Astrocyte of the spinal cord (primary cell): ENCODE results near the gene PKN3.

Experiments
- DNase-seq: peaks from one replicate; pipeline ENCODE4 v3.0.0; 2011; ENCODE audit warnings: low read depth, low spot score
- H3K4me3 ChIP-seq: 2 replicates; pipeline ENCODE4 v1.5.1; 2011; ENCODE audit warnings: low read depth, mild to moderate bottlenecking, low read length, moderate library complexity
- in situ Hi-C: cut with HindIII; loops from 2 replicates; pipeline ENCODE4 v1.10.0; 2017; ENCODE audit warnings: low sequenced_read_pairs
- TF ChIP-seq, protein P1 (sequence below): IDR thresholded peaks from 2 replicates; pipeline ENCODE4 v1.5.1; 2012; ENCODE audit warnings: low read depth, mild to moderate bottlenecking, low read length, inconsistent platforms

The PKN3 gene

DNA sequence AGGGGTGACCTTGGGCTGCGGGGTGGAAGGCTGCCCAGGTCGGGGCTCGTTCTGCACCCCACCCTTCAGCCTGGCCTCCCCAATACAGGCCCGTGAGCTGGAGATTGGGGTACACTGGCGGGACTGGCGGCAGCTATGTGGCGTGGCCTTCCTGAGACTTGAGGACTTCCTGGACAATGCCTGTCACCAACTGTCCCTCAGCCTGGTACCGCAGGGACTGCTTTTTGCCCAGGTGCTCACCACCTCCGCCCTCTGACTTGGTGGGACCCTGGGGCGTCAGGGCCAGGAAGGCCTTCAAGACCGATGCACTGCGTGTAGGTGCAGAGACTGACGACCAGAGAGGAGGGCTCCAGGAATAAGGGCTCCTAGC is 11.1 kb downstream of the PKN3 start:
- H3K4me3 ChIP-seq = no peak overlapping the region
- in situ Hi-C loops = no loop called here
- TF ChIP-seq, protein P1, sequence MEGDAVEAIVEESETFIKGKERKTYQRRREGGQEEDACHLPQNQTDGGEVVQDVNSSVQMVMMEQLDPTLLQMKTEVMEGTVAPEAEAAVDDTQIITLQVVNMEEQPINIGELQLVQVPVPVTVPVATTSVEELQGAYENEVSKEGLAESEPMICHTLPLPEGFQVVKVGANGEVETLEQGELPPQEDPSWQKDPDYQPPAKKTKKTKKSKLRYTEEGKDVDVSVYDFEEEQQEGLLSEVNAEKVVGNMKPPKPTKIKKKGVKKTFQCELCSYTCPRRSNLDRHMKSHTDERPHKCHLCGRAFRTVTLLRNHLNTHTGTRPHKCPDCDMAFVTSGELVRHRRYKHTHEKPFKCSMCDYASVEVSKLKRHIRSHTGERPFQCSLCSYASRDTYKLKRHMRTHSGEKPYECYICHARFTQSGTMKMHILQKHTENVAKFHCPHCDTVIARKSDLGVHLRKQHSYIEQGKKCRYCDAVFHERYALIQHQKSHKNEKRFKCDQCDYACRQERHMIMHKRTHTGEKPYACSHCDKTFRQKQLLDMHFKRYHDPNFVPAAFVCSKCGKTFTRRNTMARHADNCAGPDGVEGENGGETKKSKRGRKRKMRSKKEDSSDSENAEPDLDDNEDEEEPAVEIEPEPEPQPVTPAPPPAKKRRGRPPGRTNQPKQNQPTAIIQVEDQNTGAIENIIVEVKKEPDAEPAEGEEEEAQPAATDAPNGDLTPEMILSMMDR = no peak
- no peak for DNase-seq

DNA sequence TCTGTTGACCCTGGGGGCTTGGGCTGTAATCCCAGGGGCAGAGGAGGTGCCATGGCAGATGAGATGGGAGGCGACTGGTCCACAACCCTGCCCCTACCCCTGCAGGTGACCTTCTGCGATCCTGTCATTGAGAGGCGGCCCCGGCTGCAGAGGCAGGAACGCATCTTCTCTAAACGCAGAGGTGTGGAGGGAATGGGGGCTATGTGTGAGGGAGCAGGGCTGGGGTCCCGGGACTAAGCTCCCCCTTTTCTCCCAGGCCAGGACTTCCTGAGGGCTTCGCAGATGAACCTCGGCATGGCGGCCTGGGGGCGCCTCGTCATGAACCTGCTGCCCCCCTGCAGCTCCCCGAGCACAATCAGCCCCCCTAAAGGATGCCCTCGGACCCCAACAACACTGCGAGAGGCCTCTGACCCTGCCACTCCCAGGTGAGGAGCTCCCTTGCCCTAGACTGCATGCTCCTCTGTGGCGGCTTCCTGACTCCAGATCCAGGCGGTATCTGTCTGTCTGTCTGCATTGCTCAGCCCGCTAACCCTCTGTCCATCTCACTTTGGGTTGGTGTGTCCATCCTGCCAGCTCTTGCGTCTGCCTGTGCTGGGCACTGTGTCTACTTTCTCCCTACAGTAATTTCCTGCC is 11.8 kb downstream of the PKN3 start:
- in situ Hi-C loops = no loop called here
- no peak overlapping the region for H3K4me3 ChIP-seq
- no peak for DNase-seq
- TF ChIP-seq, protein P1 = no peak

DNA sequence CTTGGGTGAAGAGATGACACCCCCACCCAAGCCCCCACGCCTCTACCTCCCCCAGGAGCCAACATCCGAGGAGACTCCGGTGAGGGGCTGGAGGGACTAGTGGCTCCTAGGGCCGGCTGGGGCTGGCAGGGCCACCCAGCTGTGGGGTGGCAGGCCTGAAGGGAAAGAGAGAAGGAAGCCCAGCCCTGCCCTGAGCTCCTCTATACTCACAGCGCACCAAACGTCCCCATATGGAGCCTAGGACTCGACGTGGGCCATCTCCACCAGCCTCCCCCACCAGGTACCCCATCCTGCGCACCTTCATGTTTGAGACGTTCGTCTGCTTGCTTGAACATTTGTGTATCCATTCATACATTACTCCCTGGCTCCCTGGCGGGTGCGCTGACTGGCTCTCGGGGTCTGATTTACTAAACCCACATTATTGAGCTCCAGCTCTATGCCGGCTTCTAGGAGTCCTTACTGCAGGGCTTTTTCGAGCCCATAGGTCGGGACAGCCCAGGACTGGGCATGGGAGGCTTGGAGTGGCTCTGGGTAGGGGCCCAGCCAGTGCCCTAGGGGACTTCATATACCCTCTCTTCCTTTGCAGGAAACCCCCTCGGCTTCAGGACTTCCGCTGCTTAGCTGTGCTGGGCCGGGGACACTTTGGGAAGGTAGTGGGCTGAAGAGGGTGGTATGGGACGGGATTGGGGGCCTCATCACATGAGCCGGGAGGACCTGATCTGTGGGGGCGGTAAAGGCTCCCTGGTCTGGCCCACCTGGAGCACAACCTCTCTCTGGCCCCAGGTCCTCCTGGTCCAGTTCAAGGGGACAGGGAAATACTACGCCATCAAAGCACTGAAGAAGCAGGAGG is 12.5 kb downstream of the PKN3 start:
- TF ChIP-seq, protein P1 = no peak
- in situ Hi-C loops = no loop called here
- DNase-seq = no peak
- no peak overlapping the region for H3K4me3 ChIP-seq

DNA sequence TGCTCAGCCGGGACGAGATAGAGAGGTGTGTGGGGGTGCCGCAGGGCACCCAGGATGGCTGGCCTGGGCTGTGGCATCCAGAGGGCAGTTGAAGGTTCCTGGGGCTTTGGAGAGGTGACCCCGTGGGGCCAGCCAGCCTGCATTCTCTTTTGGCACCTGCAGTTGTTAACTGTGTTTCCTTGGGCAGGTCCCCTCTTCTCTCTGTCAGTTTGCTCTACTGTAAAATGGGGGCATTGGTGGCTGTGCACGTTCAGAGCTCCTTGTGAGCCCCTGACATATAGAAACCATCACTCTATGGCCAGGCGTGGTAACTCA is 13.1 kb downstream of the PKN3 start:
- in situ Hi-C loops = no loop called here
- TF ChIP-seq, protein P1 = no peak
- H3K4me3 ChIP-seq = no peak overlapping the region
- no peak for DNase-seq

DNA sequence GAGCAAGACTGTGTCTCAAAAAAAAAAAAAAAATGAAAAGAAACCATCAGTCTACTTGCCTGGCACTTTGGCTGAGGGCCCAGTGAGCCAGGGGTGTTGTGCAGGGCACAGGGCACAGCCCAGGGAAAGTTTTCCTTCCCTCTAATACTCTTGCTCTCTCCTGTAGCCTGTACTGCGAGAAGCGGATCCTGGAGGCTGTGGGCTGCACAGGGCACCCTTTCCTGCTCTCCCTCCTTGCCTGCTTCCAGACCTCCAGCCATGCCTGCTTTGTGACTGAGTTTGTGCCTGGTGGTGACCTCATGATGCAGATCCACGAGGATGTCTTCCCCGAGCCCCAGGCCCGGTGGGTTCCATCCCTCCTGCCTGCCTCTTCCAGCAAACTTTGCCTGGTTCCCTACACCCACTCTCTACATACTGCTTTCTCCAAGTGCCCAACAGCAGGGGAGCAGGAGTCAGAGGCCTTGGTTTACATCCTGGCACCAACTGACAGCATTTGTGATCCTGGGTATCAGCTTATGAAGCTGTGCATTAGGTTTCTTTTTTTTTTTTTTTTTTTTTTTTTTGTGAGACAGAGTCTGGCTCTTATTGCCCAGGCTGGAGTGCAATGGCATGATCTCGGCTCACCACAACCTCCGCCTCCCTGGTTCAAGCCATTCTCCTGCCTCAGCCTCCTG is 14.4 kb downstream of the PKN3 start:
- H3K4me3 ChIP-seq = no peak overlapping the region
- DNase-seq = no peak
- in situ Hi-C loops = no loop called here
- TF ChIP-seq, protein P1 = no peak

DNA sequence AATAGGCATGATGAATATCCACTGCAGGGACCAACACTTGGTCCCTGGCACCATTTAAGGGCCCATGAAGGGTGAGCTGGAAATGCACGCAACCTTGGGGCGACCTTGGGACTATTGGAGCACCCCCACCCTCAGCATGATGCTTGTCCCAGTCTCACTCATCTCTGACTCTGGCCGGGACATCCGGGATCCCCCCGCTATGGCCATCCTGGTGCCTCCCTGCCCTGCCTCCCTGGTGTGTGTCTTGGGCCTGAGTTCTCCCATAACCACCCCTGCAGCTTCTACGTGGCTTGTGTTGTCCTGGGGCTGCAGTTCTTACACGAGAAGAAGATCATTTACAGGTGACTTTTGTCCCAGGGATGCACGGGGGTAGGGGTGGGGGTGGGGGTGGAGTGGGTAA is 15.7 kb downstream of the PKN3 start:
- no peak for DNase-seq
- TF ChIP-seq, protein P1 = no peak
- H3K4me3 ChIP-seq = no peak overlapping the region
- in situ Hi-C loops = no loop called here
